AG09319 (cell line): ENCODE data around the gene FHIT.

Experiments used
- DNase-seq: peaks from one replicate; pipeline ENCODE4 v3.0.0-alpha.2; 2010; ENCODE audit warnings: low read depth; ENCODE audit errors: extremely low read depth
- TF ChIP-seq, protein P1 (sequence below): IDR thresholded peaks from 2 replicates; pipeline ENCODE4 v1.5.1; 2011; ENCODE audit warnings: low read depth, mild to moderate bottlenecking, inconsistent platforms, low read length, moderate library complexity

Gene FHIT

GRCh38 chr3:60384341-60384740, 866.9 kb downstream of the FHIT start:
- TF ChIP-seq, protein P1, sequence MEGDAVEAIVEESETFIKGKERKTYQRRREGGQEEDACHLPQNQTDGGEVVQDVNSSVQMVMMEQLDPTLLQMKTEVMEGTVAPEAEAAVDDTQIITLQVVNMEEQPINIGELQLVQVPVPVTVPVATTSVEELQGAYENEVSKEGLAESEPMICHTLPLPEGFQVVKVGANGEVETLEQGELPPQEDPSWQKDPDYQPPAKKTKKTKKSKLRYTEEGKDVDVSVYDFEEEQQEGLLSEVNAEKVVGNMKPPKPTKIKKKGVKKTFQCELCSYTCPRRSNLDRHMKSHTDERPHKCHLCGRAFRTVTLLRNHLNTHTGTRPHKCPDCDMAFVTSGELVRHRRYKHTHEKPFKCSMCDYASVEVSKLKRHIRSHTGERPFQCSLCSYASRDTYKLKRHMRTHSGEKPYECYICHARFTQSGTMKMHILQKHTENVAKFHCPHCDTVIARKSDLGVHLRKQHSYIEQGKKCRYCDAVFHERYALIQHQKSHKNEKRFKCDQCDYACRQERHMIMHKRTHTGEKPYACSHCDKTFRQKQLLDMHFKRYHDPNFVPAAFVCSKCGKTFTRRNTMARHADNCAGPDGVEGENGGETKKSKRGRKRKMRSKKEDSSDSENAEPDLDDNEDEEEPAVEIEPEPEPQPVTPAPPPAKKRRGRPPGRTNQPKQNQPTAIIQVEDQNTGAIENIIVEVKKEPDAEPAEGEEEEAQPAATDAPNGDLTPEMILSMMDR = no peak
- no peak for DNase-seq

DNA sequence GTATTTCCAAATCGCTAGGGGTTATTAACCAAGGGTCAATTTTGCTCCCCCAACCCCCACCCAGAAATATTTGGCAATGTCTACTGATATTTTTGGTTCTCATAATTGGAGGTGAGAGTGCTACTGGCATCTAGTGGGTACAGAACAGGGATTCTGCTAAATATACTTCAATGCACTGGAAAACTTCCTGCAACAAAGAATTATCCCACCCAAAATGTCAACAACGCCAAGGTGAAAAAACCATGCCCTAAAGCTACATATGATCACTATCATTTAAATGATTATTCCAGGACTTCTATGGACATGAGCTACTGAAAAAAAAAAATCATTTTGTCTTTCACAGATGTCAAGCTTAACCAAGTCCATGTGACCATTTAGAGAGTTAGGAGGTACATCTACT, 867.9 kb downstream of the FHIT start:
- no peak for DNase-seq
- TF ChIP-seq, protein P1 = no peak

- DNase-seq = no peak
- TF ChIP-seq, protein P1 = no peak
These were observed 884.8 kb downstream of the FHIT start for GRCh38 chr3:60366486-60366885.

DNA sequence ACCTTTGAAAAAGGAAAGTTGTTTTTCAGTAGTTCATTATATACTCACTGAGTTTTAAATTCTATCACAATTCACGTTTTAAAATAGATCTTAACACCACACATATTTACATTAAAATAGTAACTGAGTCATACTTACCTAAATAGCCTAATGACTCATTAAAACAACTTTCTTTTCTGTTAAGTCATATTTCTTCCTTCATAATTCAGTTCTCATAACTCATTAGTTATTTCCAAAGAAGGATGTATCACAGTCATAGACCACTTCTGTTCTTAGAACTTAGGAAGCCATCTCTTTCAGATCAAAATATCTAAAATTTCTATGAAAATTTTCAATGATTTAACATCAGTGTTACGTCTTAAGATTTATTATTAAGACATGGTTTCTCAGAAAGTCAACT, 885.9 kb downstream of the FHIT start:
- TF ChIP-seq, protein P1 = no peak
- no peak for DNase-seq

- no peak for DNase-seq
- TF ChIP-seq, protein P1 = no peak
These were observed 886.8 kb downstream of the FHIT start for GRCh38 chr3:60364475-60364874.

- no peak for DNase-seq
- TF ChIP-seq, protein P1 = no peak
These were observed 887.4 kb downstream of the FHIT start for GRCh38 chr3:60363817-60364216.

DNA sequence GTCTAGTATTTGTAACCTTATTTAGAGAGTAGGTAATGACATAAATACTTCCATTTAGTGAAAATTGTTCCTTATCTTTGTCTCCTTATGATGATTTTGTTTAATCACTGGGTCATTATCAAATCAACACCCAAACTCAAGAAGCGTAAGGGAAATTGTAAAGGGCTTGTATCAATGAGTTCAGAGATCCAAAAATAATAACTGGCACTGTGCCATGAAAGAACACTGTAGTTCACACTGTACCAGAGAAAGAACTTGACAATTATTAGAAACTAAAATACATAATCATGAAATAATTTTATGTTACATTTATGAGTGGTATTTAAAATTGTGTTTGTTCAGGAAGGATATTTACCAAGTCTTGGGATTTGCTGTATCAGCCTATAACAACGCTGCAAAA, 895.4 kb downstream of the FHIT start:
- TF ChIP-seq, protein P1 = no peak
- no peak for DNase-seq
